Activated T-helper 2 cell treated with anti-CD3 and anti-CD28 coated beads, Interferon-gamma antibody, Interleukin-2, Interleukin-4, amounts not matched to agents 10 μg/mL and 5 μg/mL and 100 μg/mL, durations not matched to agents 14 hours and 24 hours and 36 hours (primary cell): ENCODE measurements around the gene SLC51A. TPM values are rescaled to one million over a fixed set of nuclear protein-coding genes. Genes with fewer than 3 reads are reported as not detected.
A peak's percentile ranks its signal among the peaks of the same experiment; 100 is the strongest.
"Not testable (repeated sequence)": the region's sequence is repeated elsewhere in the genome, so short reads cannot be mapped to it uniquely, and the experiment has no call there.

ENCODE experiments used
- DNase-seq: peaks from one replicate; pipeline ENCODE4 v3.0.0; 2021; ENCODE audit warnings: low spot score
- H3K27ac Mint-ChIP-seq: one replicate; pipeline ENCODE4 v1.8.0; 2021; ENCODE audit warnings: mixed read lengths
- H3K27me3 Mint-ChIP-seq: one replicate; pipeline ENCODE4 v1.8.0; 2021; ENCODE audit warnings: low read depth, mixed read lengths
- H3K36me3 Mint-ChIP-seq: one replicate; pipeline ENCODE4 v1.8.0; 2021; ENCODE audit warnings: low read depth, mixed read lengths
- H3K4me1 Mint-ChIP-seq: one replicate; pipeline ENCODE4 v1.8.0; 2021; ENCODE audit warnings: low read depth, mixed read lengths
- H3K4me3 Mint-ChIP-seq: one replicate; pipeline ENCODE4 v1.8.0; 2021; ENCODE audit warnings: low read depth, mild to moderate bottlenecking, moderate library complexity, mixed read lengths
- H3K9me3 Mint-ChIP-seq: one replicate; pipeline ENCODE4 v1.8.0; 2021; ENCODE audit warnings: mixed read lengths
- intact Hi-C: fragments of 100-400 bp; cut with micrococcal nuclease; formaldehyde crosslinking; loops from one replicate; pipeline ENCODE4 v1.15.1; 2023
- total RNA-seq: library from RNA; stranded (reverse); gene quantifications from 2 replicates; pipeline ENCODE4 v1.2.3, GENCODE V29; 2022

Gene SLC51A
- total RNA-seq, 1 donor from 2014 or later: not detected

DNA sequence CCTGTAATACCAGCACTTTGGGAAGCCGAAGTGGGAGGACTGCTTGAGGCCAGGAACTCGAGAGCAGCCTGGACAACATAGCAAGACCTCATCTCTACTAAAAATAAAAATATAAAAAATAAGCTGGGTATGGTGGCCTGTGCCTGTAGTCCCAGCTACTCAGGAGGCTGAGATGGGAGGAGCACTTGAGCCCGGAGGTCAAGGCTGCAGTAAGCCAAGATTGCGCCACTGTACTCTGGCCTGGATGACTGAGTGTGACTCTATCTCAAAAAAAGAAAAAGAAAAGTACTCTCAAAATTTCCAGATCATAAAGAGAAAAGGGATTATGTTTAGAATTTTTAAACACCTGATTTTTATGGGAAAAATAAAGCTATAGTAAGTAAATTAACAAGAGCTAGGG lies 24.1 kb downstream of the SLC51A start:
- intact Hi-C loops: no loop called here
- no peaks in the 10 kb centered on the region for H3K27me3 Mint-ChIP-seq
- H3K4me3 Mint-ChIP-seq: no peak overlapping the region
- H3K36me3 Mint-ChIP-seq: peaks cover 66% of the 10 kb centered on the region
- no peak for DNase-seq
- peaks cover 2% of the 10 kb centered on the region for H3K4me1 Mint-ChIP-seq
- no peaks in the 10 kb centered on the region for H3K9me3 Mint-ChIP-seq
- no peak overlapping the region for H3K27ac Mint-ChIP-seq

DNA sequence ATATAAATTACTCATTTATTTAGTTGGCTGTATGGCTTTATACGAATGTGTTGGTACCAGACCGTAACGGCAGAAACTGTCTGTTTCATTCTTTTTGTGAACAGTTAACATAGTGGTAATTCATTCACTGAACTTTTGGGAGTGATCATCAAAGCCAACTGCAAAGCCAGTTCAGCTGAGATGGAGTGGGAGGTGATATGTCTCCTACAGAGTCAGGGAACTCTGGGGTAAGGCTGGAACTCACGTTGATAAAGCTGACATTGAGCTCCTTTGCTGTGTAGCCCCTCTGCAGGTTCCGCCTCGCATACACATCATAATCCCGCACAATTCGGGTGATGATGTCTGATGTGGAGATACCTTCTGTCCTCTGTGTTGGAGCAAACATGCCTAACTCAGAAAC lies 25.4 kb downstream of the SLC51A start:
- intact Hi-C loops: no loop called here
- no peaks in the 10 kb centered on the region for H3K27me3 Mint-ChIP-seq
- peaks cover 2% of the 10 kb centered on the region for H3K4me1 Mint-ChIP-seq
- H3K27ac Mint-ChIP-seq: no peak overlapping the region
- H3K4me3 Mint-ChIP-seq: no peak overlapping the region
- no peaks in the 10 kb centered on the region for H3K9me3 Mint-ChIP-seq
- no peak for DNase-seq
- peaks cover 64% of the 10 kb centered on the region for H3K36me3 Mint-ChIP-seq

DNA sequence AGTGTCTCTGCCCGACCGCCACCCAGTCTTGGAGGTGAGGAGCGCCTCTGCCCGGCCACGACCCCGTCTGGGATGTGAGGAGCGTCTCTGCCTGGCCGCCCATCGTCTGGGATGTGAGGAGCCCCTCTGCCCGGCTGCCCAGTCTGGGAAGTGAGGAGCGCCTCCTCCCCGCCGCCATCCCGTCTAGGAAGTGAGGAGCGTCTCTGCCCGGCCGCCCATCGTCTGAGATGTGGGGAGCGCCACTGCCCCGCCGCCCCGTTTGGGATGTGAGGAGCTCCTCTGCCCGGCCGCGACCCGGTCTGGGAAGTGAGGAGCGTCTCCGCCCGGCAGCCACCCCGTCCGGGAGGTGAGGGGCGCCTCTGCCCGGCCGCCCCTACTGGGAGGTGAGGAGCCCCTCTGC lies 27.8 kb downstream of the SLC51A start:
- H3K9me3 Mint-ChIP-seq, DNase-seq, intact Hi-C loops, H3K4me3 Mint-ChIP-seq, H3K27ac Mint-ChIP-seq, H3K27me3 Mint-ChIP-seq, H3K4me1 Mint-ChIP-seq: not testable (repeated sequence)
- H3K36me3 Mint-ChIP-seq: peaks cover 57% of the 10 kb centered on the region

DNA sequence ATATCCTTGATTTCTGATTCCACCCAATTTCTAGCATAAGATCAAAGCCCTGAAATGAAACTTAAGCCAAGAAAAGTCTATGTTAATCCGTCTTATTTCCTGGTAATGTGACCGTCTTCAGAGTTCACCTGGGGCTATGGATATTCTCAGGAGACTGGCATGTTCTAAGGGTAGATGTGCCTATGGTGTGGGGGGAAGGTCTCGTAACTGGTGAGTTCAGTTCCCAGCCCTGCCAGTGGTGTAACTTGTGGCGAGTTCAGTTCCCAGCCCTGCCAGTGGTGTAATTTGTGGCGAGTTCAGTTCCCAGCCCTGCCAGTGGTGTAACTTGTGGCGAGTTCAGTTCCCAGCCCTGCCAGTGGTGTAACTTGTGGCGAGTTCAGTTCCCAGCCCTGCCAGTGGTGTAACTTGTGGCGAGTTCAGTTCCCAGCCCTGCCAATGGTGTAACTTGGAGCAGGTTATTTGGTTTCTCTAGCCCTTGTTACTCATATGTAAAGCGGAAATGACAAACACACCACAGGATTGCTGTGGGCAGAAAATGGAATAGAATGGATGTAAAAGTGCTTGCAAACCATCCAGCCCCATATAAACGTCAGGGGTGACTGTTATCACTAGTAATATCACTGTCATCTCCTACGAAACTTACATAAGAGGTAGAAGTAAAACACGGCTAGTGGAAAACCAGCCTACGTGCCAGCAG lies 30.4 kb downstream of the SLC51A start:
- peaks cover 50% of the 10 kb centered on the region for H3K36me3 Mint-ChIP-seq
- H3K27ac Mint-ChIP-seq: peak overlapping the region; percentile 16
- no peaks in the 10 kb centered on the region for H3K27me3 Mint-ChIP-seq
- no peaks in the 10 kb centered on the region for H3K9me3 Mint-ChIP-seq
- intact Hi-C loops: no loop called here
- no peaks in the 10 kb centered on the region for H3K4me1 Mint-ChIP-seq
- H3K4me3 Mint-ChIP-seq: no peak overlapping the region
- DNase-seq: no peak

DNA sequence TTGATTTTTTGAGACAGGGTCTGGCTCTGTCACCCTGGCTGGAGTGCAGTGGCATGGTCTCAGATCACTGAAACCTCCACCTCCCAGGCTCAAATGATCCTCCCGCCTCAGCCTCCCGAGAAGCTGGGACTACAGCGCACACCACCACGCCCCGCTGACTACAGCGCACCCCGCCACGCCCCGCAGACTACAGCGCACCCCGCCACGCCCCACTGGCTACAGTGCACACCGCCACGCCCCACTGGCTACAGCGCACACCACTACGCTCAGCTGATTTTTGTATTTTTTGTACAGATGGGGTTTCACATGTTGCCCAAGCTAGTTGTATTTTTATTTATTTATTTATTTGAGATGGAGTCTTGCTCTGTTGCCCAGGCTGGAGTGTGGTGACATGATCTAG lies 35.6 kb downstream of the SLC51A start:
- no peak for DNase-seq
- Mint-ChIP-seq H3K27ac (no peak overlapping the region), H3K36me3 (peaks cover 44% of the 10 kb centered on the region), H3K9me3 (no peaks in the 10 kb centered on the region), H3K4me1 (peaks cover 7% of the 10 kb centered on the region), H3K4me3 (no peak overlapping the region), H3K27me3 (no peaks in the 10 kb centered on the region)
- intact Hi-C loops: loop anchor here (2.0 kb wide), 1 partner anchor 267 kb away; no protein-coding TSS in a partner anchor

DNA sequence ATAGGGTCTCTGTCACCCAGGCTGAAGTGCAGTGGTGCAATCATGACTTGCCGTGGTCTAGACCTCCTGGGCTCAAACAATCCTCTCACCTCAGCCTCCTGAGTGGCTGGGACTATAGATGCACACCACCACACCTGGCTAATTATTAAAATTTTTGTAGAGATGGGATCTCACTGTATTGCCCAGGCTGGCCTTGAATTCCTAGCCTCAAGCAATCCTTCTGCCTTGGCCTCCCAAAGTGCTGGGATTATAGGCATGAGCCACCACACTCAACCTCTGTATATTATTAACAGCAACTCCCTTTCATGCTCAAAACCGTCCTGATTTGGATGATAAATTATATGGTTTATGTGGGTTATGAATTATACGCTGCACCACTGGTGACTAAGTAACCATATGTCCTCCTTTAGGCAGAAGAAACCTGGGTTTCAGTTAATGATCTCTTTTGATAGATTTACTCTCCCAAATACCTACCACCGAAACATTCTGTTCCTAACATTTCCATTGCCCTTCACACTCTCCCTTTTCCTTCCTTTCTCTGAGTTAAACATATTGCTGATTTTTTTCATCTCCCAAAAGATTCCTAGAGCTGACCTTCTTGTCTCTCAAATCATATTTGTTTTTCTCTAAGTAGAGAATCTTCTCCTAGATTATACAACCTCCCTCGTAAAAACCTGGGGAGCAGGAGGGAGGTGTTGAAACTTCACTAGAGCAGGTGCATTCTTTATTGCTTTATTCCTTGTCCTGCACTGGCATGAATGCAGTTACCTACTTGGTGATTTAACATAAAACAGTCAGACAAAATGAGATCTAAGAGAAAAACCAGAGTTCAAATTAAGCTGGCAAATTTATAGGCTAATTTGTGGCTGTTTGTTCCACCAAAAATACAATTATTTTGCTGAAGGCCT lies 38.3 kb downstream of the SLC51A start:
- intact Hi-C loops: no loop called here

DNA sequence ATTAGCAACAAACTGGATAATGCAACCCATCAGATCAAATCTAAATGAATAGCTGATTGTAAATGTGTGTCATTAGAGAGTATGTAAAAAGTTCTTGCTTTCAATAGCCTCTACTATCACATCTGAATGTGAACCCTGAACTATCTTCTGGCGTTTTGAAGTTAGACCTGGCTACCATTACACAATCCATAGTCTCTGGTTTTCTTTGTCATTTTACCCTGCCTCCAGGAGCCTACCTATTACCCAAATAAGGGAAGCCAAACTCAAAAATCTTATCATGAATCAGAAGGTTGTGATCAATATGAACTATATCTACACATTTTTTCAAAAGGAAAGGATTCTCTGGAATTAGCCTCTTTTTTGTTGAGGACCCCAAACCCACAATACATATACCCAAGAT lies 39.4 kb downstream of the SLC51A start:
- peaks cover 10% of the 10 kb centered on the region for H3K4me1 Mint-ChIP-seq
- H3K9me3 Mint-ChIP-seq: no peaks in the 10 kb centered on the region
- H3K4me3 Mint-ChIP-seq: no peak overlapping the region
- H3K27ac Mint-ChIP-seq: no peak overlapping the region
- intact Hi-C loops: no loop called here
- peaks cover 41% of the 10 kb centered on the region for H3K36me3 Mint-ChIP-seq
- no peaks in the 10 kb centered on the region for H3K27me3 Mint-ChIP-seq
- DNase-seq: no peak

More for the DNA sequence above, 38.3 kb downstream of the SLC51A start:
- no peak for DNase-seq
- H3K27me3 Mint-ChIP-seq: no peaks in the 10 kb centered on the region
- H3K4me3 Mint-ChIP-seq: no peak overlapping the region
- peaks cover 41% of the 10 kb centered on the region for H3K36me3 Mint-ChIP-seq
- peaks cover 10% of the 10 kb centered on the region for H3K4me1 Mint-ChIP-seq
- no peaks in the 10 kb centered on the region for H3K9me3 Mint-ChIP-seq
- peak overlapping the region; percentile 23 for H3K27ac Mint-ChIP-seq

DNA sequence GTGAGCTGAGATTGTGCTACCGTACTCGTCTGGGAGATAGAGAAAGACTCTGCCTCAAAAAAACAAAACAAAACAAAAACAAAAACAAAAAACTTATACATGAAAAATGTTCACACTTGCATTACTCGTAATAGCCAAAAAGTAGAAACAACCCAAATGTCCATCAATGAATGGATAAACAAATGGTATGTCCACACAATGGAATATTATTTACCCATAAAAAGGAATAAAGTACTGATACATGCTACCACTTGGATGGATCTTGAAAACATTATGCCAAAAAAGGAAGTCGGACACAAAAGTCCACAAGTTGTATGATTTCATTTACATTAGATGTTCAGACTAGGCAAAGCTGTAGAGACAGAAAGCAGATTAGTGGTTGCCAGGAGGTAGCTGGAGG lies 44.5 kb downstream of the SLC51A start:
- no peaks in the 10 kb centered on the region for H3K27me3 Mint-ChIP-seq
- DNase-seq: no peak
- peaks cover 48% of the 10 kb centered on the region for H3K36me3 Mint-ChIP-seq
- no peak overlapping the region for H3K27ac Mint-ChIP-seq
- no peaks in the 10 kb centered on the region for H3K9me3 Mint-ChIP-seq
- intact Hi-C loops: no loop called here
- no peak overlapping the region for H3K4me3 Mint-ChIP-seq
- H3K4me1 Mint-ChIP-seq: peaks cover 7% of the 10 kb centered on the region

DNA sequence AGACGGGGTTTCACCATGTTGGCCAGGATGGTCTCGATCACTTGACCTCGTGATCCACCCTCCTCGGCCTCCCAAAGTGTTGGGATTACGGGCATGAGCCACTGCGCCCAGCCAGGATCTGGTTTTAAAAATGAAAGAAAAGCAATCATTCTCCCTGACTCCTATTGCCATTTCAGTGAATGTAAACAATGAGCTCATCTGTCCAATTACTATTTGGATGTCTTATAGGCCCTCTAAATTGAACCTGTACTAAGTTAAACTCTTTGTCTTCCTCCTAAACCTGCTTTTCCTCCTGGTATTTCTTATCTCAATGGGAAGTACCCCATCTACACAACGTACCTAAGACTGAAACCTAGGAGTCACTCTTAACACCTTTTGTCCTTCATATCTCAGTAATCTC lies 47.5 kb downstream of the SLC51A start:
- intact Hi-C loops: no loop called here
- peaks cover 12% of the 10 kb centered on the region for H3K4me1 Mint-ChIP-seq
- DNase-seq: no peak
- no peaks in the 10 kb centered on the region for H3K27me3 Mint-ChIP-seq
- no peaks in the 10 kb centered on the region for H3K9me3 Mint-ChIP-seq
- H3K4me3 Mint-ChIP-seq: no peak overlapping the region
- H3K27ac Mint-ChIP-seq: no peak overlapping the region
- peaks cover 47% of the 10 kb centered on the region for H3K36me3 Mint-ChIP-seq

DNA sequence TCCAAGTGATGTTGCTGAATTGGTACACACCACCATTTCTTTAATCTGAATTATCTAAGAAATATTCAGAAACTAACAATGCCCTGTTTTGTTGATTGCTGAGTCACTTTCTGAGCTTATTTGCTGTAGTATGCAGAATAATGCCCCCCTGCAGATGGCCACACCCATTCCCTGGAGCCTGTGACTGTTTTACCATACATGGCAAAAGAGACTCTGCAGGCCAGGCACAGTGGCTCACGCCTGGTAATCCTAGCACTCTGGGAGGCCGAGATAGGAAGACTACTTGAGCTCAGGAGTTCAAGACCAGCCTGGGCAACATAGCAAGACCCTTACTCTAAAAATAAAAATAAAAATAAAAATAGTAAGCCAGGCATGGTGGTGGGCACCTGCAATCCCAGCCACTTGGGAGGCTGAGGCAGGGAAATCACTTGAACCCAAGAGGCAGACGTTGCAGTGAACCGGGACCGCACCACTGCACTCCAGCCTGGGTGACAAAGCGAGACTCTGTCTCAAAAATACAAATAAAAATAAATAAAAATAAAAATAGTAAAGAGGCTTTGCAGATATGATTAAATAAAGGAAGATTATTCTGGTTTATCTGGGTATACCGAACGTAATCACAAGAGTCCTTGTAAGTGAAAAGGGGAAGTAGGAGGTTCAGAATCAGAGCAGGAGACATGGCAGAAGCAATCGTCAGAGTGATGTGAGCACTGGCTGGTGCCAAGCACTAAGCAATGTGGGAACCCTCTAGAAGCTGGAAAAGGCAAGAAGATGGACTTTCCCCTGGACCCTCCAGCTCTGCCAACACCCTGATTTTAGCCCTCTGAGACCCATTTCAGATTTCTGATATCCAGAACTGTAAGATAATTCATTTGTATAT lies 52.2 kb downstream of the SLC51A start:
- Mint-ChIP-seq H3K27me3 (no peaks in the 10 kb centered on the region), H3K27ac (peak overlapping the region; percentile 42), H3K4me3 (no peak overlapping the region)

DNA sequence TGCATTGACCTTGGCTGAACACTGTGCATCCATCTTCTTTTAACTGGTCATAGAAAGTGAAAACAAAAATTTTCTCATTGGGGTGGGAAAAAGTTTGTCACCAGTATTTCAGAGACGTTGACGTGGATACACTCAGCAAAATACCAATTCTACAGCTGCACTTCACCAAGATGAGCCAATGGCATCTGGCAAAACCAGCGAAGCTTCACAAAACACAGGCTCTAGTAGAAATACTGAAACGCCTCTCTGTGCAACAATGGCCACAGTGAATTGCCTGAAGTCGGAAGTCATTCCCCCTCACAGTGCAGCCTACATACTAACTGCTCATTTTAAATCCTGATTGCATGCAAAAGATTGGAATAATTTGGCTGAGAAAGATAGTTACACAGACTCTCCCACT lies 54.2 kb downstream of the SLC51A start:
- Mint-ChIP-seq H3K27me3 (no peaks in the 10 kb centered on the region), H3K27ac (peak overlapping the region; percentile 34), H3K9me3 (no peaks in the 10 kb centered on the region), H3K4me1 (peaks cover 38% of the 10 kb centered on the region), H3K36me3 (peaks cover 47% of the 10 kb centered on the region), H3K4me3 (no peak overlapping the region)
- intact Hi-C loops: no loop called here
- no peak for DNase-seq

More for the DNA sequence above, 52.2 kb downstream of the SLC51A start:
- no peaks in the 10 kb centered on the region for H3K9me3 Mint-ChIP-seq
- intact Hi-C loops: no loop called here
- peaks cover 50% of the 10 kb centered on the region for H3K36me3 Mint-ChIP-seq
- no peak for DNase-seq
- peaks cover 28% of the 10 kb centered on the region for H3K4me1 Mint-ChIP-seq

DNA sequence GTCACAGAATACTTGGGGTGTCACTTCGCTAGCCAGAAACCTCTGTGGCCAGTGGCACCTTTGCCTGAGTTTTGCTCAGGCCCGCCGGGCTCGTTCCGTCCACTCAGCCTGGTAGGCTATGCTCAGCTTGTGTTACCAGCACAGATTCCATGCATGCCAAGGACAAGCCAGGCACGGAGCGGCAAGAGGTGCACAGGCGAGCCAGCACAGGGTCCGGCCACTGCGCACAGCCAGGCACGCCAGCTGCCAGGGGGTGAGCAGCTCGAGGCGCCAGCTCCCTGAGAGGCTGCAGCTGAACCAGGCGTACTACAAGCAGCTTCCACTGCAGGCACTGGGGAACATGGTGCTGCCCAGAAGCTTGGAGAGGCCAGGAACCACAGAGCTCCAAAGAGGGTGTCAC lies 56.5 kb downstream of the SLC51A start:
- H3K27me3 Mint-ChIP-seq: no peaks in the 10 kb centered on the region
- peaks cover 46% of the 10 kb centered on the region for H3K36me3 Mint-ChIP-seq
- no peaks in the 10 kb centered on the region for H3K9me3 Mint-ChIP-seq
- peak overlapping the region; percentile 49 for H3K27ac Mint-ChIP-seq
- H3K4me1 Mint-ChIP-seq: peaks cover 41% of the 10 kb centered on the region
- intact Hi-C loops: no loop called here
- no peak for DNase-seq
- no peak overlapping the region for H3K4me3 Mint-ChIP-seq
